ENCODE measurements around the gene CTRL. TPM values are rescaled to one million over a fixed set of nuclear protein-coding genes. Genes with fewer than 3 reads are reported as not detected.

Gene CTRL
- polyA plus RNA-seq, 1 donor (not counting 4 experiments of a cell fraction or from before 2014, with no cell fraction given), result 0.10 TPM

GRCh38 chr16:67945392-67945933 lies 13.8 kb upstream of the CTRL start:
- Histone ChIP-seq H3K27me3 (ENCODE audit: control insufficient read depth, extremely low read depth, insufficient read depth, low read length) (no peaks in the 10 kb centered on the region), H3K4me1 (ENCODE audit: control insufficient read depth, extremely low read depth, insufficient read depth, low read length) (no peaks in the 10 kb centered on the region), H4K20me1 (ENCODE audit: control insufficient read depth, extremely low read depth, insufficient read depth, low read length) (peaks cover 5% of the 10 kb centered on the region), H3K9ac (ENCODE audit: control insufficient read depth, extremely low read depth, insufficient read depth, low read length) (no peak overlapping the region), H3K4me2 (ENCODE audit: control insufficient read depth, extremely low read depth, insufficient read depth, low read depth, low read length) (no peak overlapping the region), H3K27ac (ENCODE audit: control insufficient read depth, insufficient read depth, low read length) (no peak overlapping the region), H3K36me3 (ENCODE audit: control insufficient read depth in 2 of 2, extremely low read depth in 1 of 2, insufficient read depth in 2 of 2, low read length in 2 of 2) (peaks cover 74 to 75% of the 10 kb centered on the region in 2 experiments), H3K79me2 (ENCODE audit: control insufficient read depth, insufficient read depth, low read length) (peaks cover 3% of the 10 kb centered on the region), H3K9me1 (ENCODE audit: control insufficient read depth, extremely low read depth, insufficient read depth, low read length) (peaks cover 5% of the 10 kb centered on the region), H3K4me3 (ENCODE audit: control insufficient read depth in 2 of 3, extremely low read depth in 1 of 3, insufficient read depth in 2 of 3, low read depth in 1 of 3, low read length in 3 of 3) (no peak overlapping the region), H2AFZ (ENCODE audit: control insufficient read depth, low read length) (no peak overlapping the region), H3K9me3 (ENCODE audit: control insufficient read depth, low read depth, low read length) (no peaks in the 10 kb centered on the region)
- dilution Hi-C loops (cut with MboI; ENCODE audit: extremely low pct_ligation_motif_present, low sequenced_read_pairs), result no loop called here
- no peak for TF ChIP-seq CTCF (optimal IDR thresholded peaks at IDR 0.05 in 1 of 3, IDR thresholded peaks at IDR 0.05 in 1 of 3, conservative IDR thresholded peaks at IDR 0.05 in 1 of 3; ENCODE audit: extremely low read depth in 1 of 3, insufficient read depth in 2 of 3, low read length in 3 of 3)
- no peak for TF ChIP-seq EZH2 (IDR thresholded peaks at IDR 0.05; ENCODE audit: low read length)
- DNase-seq (ENCODE audit: low read depth, low spot score) (no peak), FAIRE-seq (no peak)

- DNase-seq (ENCODE audit: low read depth, low spot score), result no peak
- H3K27ac ChIP-seq (ENCODE audit: control insufficient read depth, insufficient read depth, low read length), result no peak overlapping the region
- FAIRE-seq, result no peak
- H3K27me3 ChIP-seq (ENCODE audit: control insufficient read depth, extremely low read depth, insufficient read depth, low read length), result no peaks in the 10 kb centered on the region
- no peak overlapping the region for H3K4me2 ChIP-seq (ENCODE audit: control insufficient read depth, extremely low read depth, insufficient read depth, low read depth, low read length)
- peaks cover 70 to 75% of the 10 kb centered on the region in 2 experiments for H3K36me3 ChIP-seq (ENCODE audit: control insufficient read depth in 2 of 2, extremely low read depth in 1 of 2, insufficient read depth in 2 of 2, low read length in 2 of 2)
- H3K4me1 ChIP-seq (ENCODE audit: control insufficient read depth, extremely low read depth, insufficient read depth, low read length), result no peaks in the 10 kb centered on the region
- no peaks in the 10 kb centered on the region for H3K9me3 ChIP-seq (ENCODE audit: control insufficient read depth, low read depth, low read length)
- peaks cover 5% of the 10 kb centered on the region for H3K9me1 ChIP-seq (ENCODE audit: control insufficient read depth, extremely low read depth, insufficient read depth, low read length)
- peaks cover 8% of the 10 kb centered on the region for H3K79me2 ChIP-seq (ENCODE audit: control insufficient read depth, insufficient read depth, low read length)
- H4K20me1 ChIP-seq (ENCODE audit: control insufficient read depth, extremely low read depth, insufficient read depth, low read length), result peaks cover 3% of the 10 kb centered on the region
- H2AFZ ChIP-seq (ENCODE audit: control insufficient read depth, low read length), result no peak overlapping the region
- no peak overlapping the region for H3K9ac ChIP-seq (ENCODE audit: control insufficient read depth, extremely low read depth, insufficient read depth, low read length)
- TF ChIP-seq CTCF (optimal IDR thresholded peaks at IDR 0.05 in 1 of 3, IDR thresholded peaks at IDR 0.05 in 1 of 3, conservative IDR thresholded peaks at IDR 0.05 in 1 of 3; ENCODE audit: extremely low read depth in 1 of 3, insufficient read depth in 2 of 3, low read length in 3 of 3) (no peak), EZH2 (IDR thresholded peaks at IDR 0.05; ENCODE audit: low read length) (no peak)
- dilution Hi-C loops (cut with MboI; ENCODE audit: extremely low pct_ligation_motif_present, low sequenced_read_pairs), result no loop called here
- H3K4me3 ChIP-seq (ENCODE audit: control insufficient read depth in 2 of 3, extremely low read depth in 1 of 3, insufficient read depth in 2 of 3, low read depth in 1 of 3, low read length in 3 of 3), result no peak overlapping the region
Measured at GRCh38 chr16:67944690-67945391, 13.2 kb upstream of the CTRL start.
